Vagina (tissue), 2 donors: ENCODE results near the gene LHFPL3. TPM values are rescaled to one million over a fixed set of nuclear protein-coding genes. Genes with fewer than 3 reads are reported as not detected.

Source experiments
- DNase-seq, 2 donors: peaks; one replicate each; pipeline ENCODE4 v3.0.0-alpha.2; 2017; ENCODE audit errors: extremely low spot score in 2 of 2
- H3K27ac ChIP-seq: fragments of 200-600 bp; sonication (generic); one replicate; pipeline ENCODE4 v1.5.1; 2019
- H3K27me3 ChIP-seq: fragments of 200-600 bp; sonication (generic); one replicate; pipeline ENCODE4 v1.5.1; 2019
- H3K36me3 ChIP-seq, 2 donors: fragments of 200-600 bp; sonication (generic); one replicate each; pipeline ENCODE4 v1.5.1; 2017 to 2019
- H3K4me1 ChIP-seq: fragments of 200-600 bp; sonication (generic); one replicate; pipeline ENCODE4 v1.5.1; 2019
- H3K4me3 ChIP-seq, 2 donors: fragments of 200-600 bp; sonication (generic); 1 replicate in 1 of 2; 2 replicates in 1 of 2; pipeline ENCODE4 v1.5.1; 2016 to 2019
- H3K9me3 ChIP-seq: fragments of 200-600 bp; sonication (generic); one replicate; pipeline ENCODE4 v1.5.1; 2019
- POLR2A ChIP-seq, 2 donors: fragments of 450-650 bp; IDR thresholded peaks; one replicate each; pipeline ENCODE4 v1.6.1; 2017; ENCODE audit warnings: antibody characterized with exemption in 2 of 2, mild to moderate bottlenecking in 2 of 2, moderate library complexity in 2 of 2
- POLR2AphosphoS5 ChIP-seq, 2 donors: sonication (generic); formaldehyde crosslinking; IDR thresholded peaks; one replicate each; pipeline ENCODE4 v1.9.0; 2017; ENCODE audit warnings: antibody characterized with exemption in 2 of 2, mild to moderate bottlenecking in 2 of 2, low read depth in 1 of 2; ENCODE audit not compliant: insufficient read depth in 1 of 2
- intact Hi-C: fragments of 100-400 bp; cut with DNase I; formaldehyde crosslinking; loops from one replicate; pipeline ENCODE4 v1.15.1; 2023
- total RNA-seq: library from RNA; depleted of rRNA; stranded (reverse); fragments of >200 nt; gene quantifications from one replicate; pipeline ENCODE4 v1.2.3, GENCODE V29; 2016
- TF ChIP-seq, protein P1 (sequence below), 3 experiments: fragments of 450-650 bp in 2 of 3; fragments of 200-600 bp in 1 of 3; sonication (generic) in 1 of 3; IDR thresholded peaks; one replicate each; pipeline ENCODE4 v1.5.1; 2017 to 2019; ENCODE audit warnings: antibody characterized with exemption in 3 of 3, mild to moderate bottlenecking in 2 of 3, moderate library complexity in 2 of 3

LHFPL3 gene
- total RNA-seq, 1 donor from 2014 or later = not detected

DNA sequence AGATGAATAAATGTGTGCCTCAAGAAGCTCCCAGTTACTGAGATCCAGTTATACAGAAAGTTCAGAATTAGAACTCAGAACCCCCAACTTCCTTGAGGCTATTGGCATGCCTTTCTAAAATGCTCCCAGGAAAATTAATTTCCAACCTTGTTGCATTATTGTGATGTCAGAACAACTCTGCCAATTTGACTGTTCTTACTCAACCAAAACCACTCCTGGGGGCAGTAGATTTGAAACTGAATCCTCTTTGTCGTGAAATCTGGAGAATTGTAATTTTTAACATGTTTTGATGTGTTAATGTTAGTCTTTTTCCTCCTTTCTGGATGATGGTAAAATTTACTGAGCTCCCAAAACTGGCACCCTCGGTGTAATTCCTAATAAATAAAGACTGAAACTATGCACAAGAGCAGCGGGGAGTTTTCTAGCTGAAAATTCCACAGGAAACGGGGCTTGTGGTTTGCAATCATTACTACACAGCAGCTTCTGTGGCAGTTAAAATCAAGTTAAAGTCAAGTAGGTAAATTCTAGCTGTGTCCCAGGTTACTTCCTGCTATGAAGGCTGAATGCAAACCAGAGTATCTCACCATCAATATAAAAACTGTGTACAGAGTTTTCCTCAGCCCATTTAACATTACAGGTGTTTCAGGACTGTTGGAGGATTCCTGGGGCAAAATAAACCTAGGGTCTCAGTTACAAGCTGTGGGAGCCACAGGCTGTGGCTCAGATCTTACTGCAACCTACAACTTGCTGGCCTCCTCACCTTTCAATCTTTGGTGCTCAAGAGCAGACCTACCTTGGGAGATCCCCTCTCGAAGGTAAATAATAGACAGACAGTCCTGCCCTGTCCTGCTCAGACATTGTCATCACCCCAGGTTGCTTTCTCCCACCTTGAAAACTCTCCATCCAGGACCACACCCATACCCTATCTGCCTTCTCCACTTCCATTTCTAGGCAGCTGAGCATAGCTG lies 529.3 kb downstream of the LHFPL3 start:
- Histone ChIP-seq H3K36me3 (no peaks in the 10 kb centered on the region), H3K4me1 (no peaks in the 10 kb centered on the region), H3K9me3 (no peaks in the 10 kb centered on the region), H3K27me3 (no peaks in the 10 kb centered on the region), H3K4me3 (no peak overlapping the region), H3K27ac (no peak overlapping the region)
- DNase-seq = no peak
- intact Hi-C loops = no loop called here
- TF ChIP-seq, protein P1, sequence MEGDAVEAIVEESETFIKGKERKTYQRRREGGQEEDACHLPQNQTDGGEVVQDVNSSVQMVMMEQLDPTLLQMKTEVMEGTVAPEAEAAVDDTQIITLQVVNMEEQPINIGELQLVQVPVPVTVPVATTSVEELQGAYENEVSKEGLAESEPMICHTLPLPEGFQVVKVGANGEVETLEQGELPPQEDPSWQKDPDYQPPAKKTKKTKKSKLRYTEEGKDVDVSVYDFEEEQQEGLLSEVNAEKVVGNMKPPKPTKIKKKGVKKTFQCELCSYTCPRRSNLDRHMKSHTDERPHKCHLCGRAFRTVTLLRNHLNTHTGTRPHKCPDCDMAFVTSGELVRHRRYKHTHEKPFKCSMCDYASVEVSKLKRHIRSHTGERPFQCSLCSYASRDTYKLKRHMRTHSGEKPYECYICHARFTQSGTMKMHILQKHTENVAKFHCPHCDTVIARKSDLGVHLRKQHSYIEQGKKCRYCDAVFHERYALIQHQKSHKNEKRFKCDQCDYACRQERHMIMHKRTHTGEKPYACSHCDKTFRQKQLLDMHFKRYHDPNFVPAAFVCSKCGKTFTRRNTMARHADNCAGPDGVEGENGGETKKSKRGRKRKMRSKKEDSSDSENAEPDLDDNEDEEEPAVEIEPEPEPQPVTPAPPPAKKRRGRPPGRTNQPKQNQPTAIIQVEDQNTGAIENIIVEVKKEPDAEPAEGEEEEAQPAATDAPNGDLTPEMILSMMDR (IDR thresholded peaks at IDR 0.05) = no peak
- TF ChIP-seq POLR2AphosphoS5 (IDR thresholded peaks at IDR 0.05; ENCODE audit: insufficient read depth in 1 of 2, low read depth in 1 of 2) (no peak), POLR2A (IDR thresholded peaks at IDR 0.05) (no peak)

DNA sequence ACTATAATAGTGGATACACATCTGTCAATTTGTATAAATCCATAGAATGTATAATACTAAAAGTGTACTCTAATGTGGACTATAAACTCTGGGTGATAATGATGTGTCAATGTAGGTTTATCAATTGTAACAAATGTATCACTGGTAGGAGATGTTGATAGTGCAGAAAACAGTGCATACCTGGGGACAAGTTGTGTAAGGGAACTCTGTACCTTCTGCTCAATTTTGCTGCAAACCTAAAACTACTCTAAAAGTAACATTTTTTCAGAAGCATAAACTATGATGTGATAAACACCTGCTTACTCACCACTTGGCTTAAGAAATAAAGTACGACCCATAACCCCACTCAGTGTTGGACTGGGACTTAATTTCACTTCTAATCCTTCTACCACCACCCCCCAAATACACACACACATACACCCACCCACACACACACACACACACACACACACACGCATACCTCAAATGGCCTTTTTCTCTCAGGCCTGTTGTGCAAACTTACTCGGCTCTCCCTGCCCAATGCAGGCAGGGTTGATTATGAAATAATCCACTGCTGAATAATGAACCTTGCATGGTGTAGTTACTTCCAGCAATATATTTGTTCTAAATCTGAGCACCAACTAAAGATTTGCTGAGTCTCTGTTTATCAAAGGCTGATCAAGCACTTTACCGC lies 531.5 kb downstream of the LHFPL3 start:
- Histone ChIP-seq H3K4me1 (no peaks in the 10 kb centered on the region), H3K4me3 (no peak overlapping the region), H3K27ac (no peak overlapping the region), H3K27me3 (no peaks in the 10 kb centered on the region), H3K36me3 (no peaks in the 10 kb centered on the region), H3K9me3 (no peaks in the 10 kb centered on the region)
- no peak for DNase-seq
- no peak for TF ChIP-seq POLR2A (IDR thresholded peaks at IDR 0.05)
- TF ChIP-seq POLR2AphosphoS5 (IDR thresholded peaks at IDR 0.05; ENCODE audit: insufficient read depth in 1 of 2, low read depth in 1 of 2) = no peak
- TF ChIP-seq, protein P1 (IDR thresholded peaks at IDR 0.05) = no peak
- intact Hi-C loops = no loop called here

DNA sequence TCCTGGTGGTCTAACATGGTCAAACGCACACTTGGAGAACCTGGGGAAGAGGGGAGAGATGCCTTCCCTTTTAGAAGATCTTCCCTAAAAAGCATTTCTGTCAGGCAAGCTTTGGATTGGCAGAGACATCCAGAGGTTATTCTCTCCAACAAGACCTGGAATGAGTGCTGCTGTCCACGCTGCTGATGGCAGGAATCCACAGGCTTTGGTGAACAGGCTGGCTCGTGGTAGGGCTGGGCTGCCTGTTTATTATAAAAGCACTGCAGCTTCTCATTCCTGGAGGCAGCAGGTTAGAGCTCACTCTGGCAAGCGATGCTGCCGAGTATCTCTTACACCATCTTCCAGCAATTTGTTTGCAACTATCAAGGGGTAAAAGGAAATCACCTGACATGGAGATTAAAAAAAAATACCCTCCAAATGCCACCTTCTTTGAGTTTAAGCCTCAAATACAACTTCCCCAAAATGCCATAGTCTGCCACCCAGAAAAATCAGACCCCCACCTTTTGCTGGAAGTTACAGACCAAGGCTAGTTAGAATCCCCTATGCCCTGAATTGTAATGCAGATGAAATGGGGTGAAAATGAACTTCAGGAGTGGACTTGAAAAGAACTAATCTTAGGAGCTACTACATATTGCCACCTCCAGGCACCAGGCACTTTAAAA lies 533.5 kb downstream of the LHFPL3 start:
- Histone ChIP-seq H3K4me3 (no peak overlapping the region), H3K27ac (no peak overlapping the region), H3K9me3 (no peaks in the 10 kb centered on the region), H3K27me3 (no peaks in the 10 kb centered on the region), H3K36me3 (no peaks in the 10 kb centered on the region), H3K4me1 (no peaks in the 10 kb centered on the region)
- DNase-seq = no peak
- TF ChIP-seq, protein P1 (IDR thresholded peaks at IDR 0.05) = no peak
- no peak for TF ChIP-seq POLR2AphosphoS5 (IDR thresholded peaks at IDR 0.05; ENCODE audit: insufficient read depth in 1 of 2, low read depth in 1 of 2)
- TF ChIP-seq POLR2A (IDR thresholded peaks at IDR 0.05) = no peak
- intact Hi-C loops = no loop called here

DNA sequence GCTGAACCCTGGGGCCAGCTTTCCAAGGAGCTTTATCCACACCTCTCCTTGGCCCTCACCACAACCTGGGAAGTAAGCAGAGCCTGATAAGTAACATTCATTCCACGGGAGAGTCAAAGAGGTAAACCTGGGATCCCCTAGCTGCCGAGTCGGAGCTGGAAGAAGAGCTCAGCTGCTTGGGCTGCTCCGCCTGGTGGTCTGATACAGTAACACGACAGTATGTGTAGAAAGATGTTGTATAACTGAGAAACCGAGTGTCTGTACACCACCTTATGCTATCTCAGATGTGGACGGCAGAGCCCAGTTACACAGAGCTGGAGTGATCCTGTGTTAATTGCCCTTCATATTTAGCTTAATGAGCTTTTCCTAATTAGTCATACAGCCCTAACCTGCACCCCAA lies 534.3 kb downstream of the LHFPL3 start:
- H3K4me1 ChIP-seq = no peaks in the 10 kb centered on the region
- no peaks in the 10 kb centered on the region for H3K27me3 ChIP-seq
- TF ChIP-seq POLR2A (IDR thresholded peaks at IDR 0.05) (no peak), POLR2AphosphoS5 (IDR thresholded peaks at IDR 0.05; ENCODE audit: insufficient read depth in 1 of 2, low read depth in 1 of 2) (no peak)
- TF ChIP-seq, protein P1 (IDR thresholded peaks at IDR 0.05) = no peak
- H3K4me3 ChIP-seq = no peak overlapping the region
- no peaks in the 10 kb centered on the region for H3K36me3 ChIP-seq
- H3K27ac ChIP-seq = no peak overlapping the region
- intact Hi-C loops = no loop called here
- no peaks in the 10 kb centered on the region for H3K9me3 ChIP-seq
- DNase-seq = no peak
